Stimulated activated CD4-positive, alpha-beta T cell treated with anti-CD3 and anti-CD28 coated beads, Interleukin-2, amount 100 ng/mL, for 24 hours (primary cell): ENCODE results near the gene RAB6A.
"Not testable (repeated sequence)": the region's sequence is repeated elsewhere in the genome, so short reads cannot be mapped to it uniquely, and the experiment has no call there.

Source experiments
- DNase-seq, 2 donors: peaks; one replicate each; pipeline ENCODE4 v3.0.0-alpha.2; 2020

RAB6A gene

DNA sequence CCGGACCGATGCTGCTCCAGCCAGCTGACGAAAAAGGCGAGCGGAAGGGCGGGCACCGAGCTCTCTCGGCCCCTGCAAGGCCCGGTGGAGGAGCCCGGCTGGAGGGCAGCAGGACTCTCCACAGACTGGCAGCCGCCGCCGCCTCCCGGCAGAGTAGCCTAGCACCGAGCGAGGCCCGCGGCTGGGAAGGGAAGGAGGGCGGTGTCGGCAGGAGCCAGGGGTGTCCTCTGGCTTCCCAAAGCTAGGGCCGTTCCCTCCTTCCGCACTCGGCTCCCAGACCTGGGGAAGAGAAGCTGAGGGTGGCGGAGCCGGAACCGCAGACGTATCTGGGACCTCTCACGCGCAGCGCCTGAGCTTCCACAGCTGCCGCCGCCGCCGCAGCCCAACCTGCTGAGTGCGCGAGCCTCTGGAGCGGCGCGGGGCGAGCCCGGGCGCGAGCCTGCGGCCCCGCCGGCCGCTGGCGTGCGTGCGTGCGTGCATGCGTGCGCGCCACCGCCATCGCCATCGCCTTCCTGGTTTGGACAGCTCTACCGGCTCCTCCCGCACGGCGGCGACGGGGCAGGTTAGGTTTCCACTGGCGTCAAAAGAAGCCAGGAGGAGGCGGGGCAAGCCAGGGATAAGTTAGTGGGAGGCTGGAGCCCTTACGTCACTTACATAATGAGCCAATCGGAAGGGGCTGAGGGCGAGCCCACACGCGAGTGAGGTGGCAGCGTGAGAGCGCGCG is at the start of gene RAB6A:
RAB6A (minus strand) TSS at position 396 of the 724 bp plus-strand sequence. CDS start 439 bp downstream, outside the sequence.
- peak; percentile 99 for DNase-seq

DNA sequence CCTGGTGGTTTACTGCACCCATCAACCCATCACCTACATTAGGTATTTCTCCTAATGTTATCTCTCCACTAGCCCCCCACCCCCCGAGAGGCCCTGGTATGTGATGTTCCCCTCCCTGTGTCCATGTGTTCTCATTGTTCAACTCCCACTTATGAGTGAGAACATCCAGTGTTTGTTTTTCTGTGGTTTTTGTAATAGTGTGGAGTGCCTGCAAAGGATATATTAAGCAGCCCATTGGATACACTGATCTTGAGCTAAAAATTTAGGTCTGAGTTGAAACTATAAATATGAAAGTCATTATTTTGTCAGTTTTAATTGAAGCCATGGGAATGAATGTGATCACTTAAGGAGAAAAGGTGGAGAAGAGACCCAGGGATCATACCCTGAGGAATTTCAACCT is 49.8 kb upstream of the RAB6A start:
- no peak for DNase-seq

DNA sequence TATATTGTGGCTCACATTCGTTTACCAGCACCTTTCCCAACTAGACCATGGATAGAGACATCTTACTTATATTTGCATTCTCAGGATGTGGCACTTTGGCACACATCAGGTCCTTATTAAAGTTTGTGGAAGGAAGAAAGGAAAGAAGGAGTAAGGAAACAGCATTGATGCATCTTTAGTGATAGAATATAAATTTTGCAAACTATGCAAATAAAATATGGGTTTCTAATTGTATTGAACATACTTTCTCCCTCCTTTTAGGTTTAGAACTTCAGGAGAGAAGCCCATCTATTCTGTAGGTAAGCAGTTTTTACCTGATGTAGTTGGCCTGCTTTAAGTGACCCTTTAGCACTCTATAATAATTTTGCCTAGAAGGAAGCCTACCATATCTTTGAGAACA is 47.2 kb upstream of the RAB6A start:
- DNase-seq = no peak

DNA sequence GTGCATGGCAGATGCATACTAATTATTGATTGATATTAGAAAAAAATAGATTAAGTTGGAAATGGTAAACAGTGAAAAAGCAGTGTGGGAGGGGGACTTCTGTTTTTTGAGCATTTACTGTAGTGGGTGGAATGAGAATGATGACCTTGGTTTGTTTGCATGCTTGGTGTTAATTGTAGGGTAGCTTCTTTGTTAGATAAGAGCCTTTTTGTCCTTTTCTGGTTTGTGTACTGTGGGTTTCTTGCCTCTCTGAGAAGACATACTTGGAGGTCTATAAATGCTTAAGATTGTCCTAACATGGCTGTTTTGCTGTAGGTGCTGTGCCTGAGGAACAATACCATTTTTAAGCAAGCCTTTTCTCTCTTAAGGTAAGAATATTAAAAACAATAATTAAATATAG is 43.8 kb upstream of the RAB6A start:
- no peak for DNase-seq

DNA sequence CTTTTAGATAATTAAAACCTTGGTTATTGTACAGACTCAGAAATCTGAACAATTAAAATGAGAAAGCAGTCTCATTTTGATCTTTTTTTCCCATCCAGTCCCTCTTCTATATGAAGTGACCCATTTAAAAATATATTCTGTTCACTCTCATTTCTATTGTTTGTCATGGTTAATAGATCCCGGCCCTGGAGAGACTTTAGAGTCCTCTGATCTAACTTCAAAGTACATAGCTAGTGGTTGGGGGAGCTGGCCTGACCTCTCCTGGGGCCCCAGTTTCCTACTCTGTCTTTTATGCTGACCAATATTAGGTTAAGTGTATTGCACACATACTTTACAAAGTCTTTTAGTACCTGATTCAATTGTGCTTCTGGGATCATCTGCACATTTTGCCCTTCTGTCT is 40.3 kb upstream of the RAB6A start:
- DNase-seq = no peak

DNA sequence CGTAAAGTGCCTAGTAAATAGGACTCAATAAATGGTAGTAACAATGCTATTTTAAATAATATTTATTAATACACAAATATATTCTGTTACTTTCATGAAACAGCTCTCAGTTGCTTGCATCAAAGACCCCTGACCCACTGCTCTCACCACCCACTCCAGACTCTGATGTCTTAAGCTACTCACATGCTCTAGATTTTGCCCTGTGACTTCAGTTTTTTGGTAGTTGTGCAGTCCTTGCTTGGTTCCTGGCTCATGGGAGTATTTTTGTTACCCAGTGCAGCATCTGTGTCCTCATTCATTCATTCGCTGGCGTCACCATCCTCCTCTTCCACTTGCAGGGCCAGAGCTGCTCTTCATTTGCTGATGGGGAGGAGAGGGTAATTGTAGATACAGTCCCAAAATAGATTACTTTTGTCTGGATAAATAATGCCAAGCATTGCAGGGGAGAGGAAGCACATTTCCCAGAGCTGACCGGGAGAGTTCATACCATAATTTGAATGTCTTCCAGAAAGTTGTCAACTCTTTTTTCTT is 39.5 kb upstream of the RAB6A start:
- no peak for DNase-seq

DNA sequence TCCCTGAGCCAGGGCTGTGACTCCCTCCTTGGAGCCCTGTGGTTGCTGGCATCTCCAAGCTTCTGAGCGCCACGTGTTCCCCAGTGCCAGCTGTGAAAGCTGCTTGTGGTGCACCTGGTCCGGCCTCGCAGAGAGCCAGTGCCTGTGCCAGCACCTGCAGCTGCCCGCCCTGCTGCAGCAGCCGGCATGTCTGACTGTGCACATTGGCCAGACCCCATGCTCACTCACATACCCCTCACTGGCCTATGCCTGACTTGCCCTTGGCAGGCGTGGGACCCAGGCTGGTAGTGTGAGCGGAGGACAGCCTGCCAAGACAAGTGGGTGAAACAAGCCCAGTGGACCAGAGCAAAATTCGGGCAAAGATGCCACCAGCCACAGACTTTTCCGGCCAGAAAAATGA is 36.6 kb upstream of the RAB6A start:
- no peak for DNase-seq

GRCh38 chr11:73795925-73796632 is 35.2 kb upstream of the RAB6A start:
- no peak for DNase-seq

DNA sequence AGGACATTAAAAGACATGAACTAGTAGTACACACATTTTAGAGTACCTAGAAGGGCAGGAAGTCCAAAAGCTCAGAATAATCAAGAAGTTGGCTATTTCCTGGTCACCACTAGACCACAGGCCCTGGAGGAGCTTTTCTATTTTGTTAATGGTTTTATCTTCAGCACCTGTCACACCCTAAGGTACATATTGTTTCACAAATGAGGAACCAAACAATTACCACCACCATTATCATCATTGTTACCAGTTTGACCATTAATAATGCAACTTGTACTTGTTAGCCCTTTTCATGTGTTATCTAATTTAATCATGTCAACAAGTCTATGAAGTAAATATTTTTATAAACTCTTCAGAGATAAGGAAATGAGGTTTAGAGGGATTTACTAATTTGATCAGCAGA is 31.7 kb upstream of the RAB6A start:
- DNase-seq = no peak

DNA sequence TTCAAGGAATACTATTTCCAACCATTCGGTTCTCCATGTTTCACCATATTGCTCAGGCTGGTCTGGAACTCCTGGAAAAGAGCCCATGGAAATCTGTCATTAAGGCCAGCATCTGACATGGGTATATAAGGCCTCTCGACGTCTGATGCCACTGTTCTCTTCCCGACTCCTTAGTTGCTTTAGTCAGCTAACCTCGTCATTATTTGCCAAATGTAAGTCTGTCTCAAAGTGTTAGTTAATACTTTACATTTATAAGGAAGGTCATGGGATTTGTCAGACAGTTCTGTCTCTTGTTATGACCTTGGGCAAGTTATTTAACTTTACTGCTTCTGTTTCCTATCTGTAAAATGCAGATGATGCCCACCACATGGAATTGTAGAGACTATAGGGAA is 28.4 kb upstream of the RAB6A start:
- no peak for DNase-seq

GRCh38 chr11:73787643-73788558 is 27.0 kb upstream of the RAB6A start, which contains the start of gene MRPL48:
Gene MRPL48 (plus strand): TSS chr11:73787874. CDS start chr11:73787972, 98 bp downstream.
- DNase-seq = peak; percentile 90

- no peak for DNase-seq
These were observed 26.3 kb upstream of the RAB6A start for GRCh38 chr11:73787051-73787642.

DNA sequence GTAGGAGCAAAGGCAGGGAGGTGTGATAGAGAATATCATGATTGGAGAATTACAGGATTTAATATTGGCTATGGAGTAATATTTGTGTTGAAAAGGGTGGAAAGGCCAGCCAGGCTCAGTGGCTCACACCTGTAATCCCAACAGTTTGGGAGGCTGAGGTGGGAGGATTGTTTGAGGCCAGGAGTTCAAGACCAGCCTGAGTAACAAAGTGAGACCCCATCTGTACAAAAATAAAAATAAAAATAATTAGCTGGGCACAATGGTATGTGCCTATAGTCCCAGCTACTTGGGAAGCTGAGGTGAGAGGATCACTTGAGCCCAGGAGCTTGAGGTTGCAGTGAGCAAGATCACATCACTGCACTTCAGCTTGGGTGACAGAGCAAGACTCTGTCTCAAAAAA is 24.6 kb upstream of the RAB6A start:
- DNase-seq = not testable (repeated sequence)

GRCh38 chr11:73784734-73785133 is 23.9 kb upstream of the RAB6A start:
- no peak for DNase-seq

DNA sequence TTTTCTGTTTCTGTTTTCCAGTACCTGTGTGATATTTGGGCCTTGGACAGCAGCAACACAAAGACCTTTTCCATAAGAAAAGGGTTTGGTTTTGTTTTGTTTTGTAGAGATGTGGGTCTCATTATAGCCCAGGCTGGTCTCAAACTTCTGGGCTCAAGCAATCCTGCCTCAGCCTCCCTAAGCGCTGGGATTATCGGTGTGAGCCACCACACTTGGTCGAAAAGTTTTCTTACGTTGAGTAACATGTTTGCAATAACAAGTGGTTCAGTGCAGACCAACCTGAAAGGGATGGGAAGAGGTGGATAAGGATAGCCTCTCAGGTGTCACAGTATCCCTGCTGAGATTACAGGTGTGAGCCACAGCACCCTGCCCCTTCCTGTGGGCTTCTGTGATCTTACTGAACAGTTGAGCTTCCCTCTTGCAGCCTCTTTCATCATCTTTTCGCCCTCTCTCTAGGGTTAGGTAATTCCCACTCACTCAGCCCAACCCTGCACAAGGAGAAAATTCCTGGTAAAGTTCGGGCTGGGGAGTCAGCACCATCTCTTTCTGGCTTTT is 23.3 kb upstream of the RAB6A start:
- no peak for DNase-seq

GRCh38 chr11:73783483-73784020 is 22.7 kb upstream of the RAB6A start:
- DNase-seq = no peak

GRCh38 chr11:73781303-73781702 is 20.4 kb upstream of the RAB6A start:
- no peak for DNase-seq

DNA sequence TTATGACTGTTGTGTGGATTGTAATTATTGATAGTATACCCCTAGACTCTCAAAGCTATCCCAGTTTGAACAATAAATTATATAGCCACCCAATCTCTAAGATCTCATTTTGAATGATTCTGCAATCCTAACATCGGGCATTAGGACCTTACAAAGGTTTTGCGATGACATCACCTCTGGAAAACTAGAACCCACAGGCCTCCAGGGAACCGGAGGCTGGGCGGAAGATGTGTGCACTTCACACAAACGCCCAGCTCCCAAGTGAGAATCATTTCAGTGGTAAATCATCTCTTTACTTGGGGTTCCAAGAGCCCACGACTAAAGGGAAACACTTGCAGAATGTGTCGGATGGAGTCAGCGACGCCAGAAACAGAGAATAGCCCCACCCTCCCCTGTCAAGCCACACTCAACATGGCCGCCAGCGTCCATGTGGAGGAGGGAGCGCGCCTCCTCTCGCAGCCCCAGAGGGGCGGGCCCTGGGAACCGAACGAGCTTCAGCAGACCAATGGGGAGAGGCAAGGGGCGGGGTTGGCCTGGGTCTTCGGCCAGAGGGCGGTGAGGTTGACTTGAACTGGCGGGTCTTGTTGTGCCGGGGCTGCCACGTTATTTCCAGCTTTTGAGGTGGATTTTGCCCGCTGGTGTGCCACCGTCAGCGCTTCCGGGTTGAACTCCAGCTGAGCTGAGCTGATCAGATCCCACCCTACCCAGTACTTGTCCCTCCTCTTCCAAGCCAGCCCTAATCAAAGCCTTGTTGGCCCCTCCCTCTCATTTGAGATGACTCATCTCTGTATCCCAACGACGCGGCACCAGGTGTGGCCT is 18.4 kb upstream of the RAB6A start:
- peak; percentile 99 for DNase-seq

DNA sequence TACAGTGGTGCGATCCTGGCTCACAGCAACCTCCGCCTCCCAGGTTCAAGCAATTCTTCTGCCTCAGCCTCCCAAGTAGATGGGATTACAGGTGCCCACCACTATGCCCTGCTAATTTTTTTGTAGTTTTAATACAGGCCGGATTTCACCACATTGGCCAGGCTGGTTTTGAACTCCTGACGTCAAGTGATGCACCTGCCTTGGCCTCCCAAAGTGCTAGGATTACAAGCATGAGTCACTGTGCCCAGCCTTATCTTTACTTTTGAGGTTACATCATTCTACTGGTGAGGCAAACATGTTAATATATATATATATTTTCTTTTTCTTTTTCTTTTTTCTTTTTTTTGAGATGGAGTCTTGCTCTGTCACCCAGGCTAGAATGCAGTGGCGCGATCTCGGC is 9.9 kb upstream of the RAB6A start:
- not testable (repeated sequence) for DNase-seq

- no peak for DNase-seq
These were observed 5.9 kb upstream of the RAB6A start for GRCh38 chr11:73766763-73767162.

DNA sequence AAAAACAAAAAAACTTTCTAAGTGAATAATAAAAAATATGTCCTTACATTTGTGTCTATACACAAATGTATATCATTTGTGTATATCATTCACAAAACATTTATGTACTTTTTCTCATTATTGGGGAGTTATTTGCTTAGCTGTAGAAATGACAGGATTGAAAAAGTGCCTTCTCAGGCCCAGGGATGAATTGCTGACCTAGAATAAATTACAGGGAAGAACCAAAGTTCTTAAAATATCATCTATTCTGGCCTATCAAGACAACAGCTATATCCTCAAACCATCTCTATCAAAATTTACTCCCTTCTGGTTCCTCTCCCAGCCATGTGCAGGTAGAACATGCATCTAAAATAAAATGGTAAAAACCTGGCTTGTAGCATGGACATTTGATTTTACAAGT is 1.9 kb upstream of the RAB6A start:
- no peak for DNase-seq
